Measurements from ENCODE around the gene FGF14.

The FGF14 gene

DNA sequence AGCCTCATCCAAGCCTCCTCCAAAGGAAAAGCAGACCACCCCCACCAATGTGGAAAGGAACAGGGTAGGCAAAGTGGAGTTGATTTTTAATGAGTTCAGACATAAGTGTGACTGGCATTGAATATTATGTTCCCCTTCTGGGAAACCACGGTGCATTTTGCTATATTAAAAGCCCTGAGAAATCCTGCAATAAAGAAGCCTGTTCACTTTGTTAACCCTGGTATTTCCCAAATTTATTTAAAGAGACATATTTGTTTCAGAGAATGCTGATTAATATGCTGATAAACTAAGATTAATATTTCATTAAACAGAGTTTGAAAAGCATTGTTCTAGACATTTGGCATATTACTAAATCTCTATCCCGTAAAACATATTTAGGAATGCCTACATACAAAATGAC, 151.4 kb downstream of the FGF14 start:
- no peak for DNase-seq (ENCODE audit: low spot score)

GRCh38 chr13:102244607-102245227, 157.1 kb downstream of the FGF14 start:
- DNase-seq (ENCODE audit: low spot score) = no peak

DNA sequence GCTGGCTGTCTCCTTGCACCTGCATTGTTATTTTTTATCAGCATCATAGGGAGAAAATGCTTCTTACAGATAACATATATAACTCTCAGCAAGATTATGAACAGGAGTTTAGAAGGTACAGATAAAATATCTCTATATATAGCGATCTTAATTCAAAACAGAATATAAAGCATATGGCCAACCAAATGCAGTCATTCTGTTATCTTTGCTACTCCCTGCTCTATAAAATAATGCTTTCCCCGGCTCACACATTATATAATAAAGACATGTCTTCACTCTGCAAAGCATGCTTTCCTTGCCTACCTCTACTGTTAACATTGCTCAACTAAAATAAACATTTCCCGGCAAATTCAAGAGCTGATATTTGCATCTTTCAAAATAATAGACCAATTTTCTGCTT, 161.7 kb downstream of the FGF14 start:
- no peak for DNase-seq (ENCODE audit: low spot score)

DNA sequence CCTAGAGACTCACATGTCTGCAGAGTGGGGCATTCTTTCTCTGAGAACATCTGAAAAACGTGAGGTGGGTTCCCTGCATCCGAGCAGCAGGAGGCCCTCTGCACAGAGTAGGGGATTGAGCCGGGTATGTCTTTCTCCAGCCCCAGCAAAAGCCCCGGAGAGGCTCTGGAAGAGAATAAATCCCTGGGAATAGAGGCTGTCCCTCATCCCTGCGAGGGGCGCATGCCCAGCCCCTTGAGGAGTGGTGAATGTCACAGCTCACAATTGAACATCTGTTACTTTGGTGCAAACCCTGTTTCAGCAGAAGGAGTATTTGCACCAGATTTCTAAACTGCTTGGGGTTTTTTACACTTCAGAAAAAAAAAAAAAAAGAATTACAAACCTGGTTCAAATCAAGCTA, 164.6 kb downstream of the FGF14 start:
- DNase-seq (ENCODE audit: low spot score) = no peak

DNA sequence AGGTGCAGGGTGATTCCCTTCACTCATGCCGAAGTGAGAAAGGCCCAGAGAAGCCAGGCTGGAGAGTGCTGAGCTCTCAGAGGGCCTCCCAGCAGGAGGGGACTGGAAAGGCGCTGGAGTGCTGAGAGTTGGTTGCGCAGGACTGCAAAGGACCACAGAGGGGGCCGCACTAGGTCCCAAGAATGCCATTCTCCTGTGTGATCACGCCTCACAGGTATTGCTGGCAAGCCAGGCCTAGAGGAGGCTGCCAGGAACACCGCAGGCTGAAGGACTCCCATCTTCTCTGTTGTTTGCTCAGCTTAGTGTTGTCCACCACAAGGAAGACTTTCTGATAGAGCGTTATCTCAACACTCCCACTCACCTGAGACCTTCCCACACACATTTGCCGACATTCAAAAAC, 165.0 kb downstream of the FGF14 start:
- no peak for DNase-seq (ENCODE audit: low spot score)

GRCh38 chr13:102236341-102236740, 165.5 kb downstream of the FGF14 start:
- no peak for DNase-seq (ENCODE audit: low spot score)

- no peak for DNase-seq (ENCODE audit: low spot score)
Observed at GRCh38 chr13:102235689-102236088, 166.2 kb downstream of the FGF14 start.

- peak; percentile 51 for DNase-seq (ENCODE audit: low spot score)
Observed at GRCh38 chr13:102234618-102235017, 167.2 kb downstream of the FGF14 start.

DNA sequence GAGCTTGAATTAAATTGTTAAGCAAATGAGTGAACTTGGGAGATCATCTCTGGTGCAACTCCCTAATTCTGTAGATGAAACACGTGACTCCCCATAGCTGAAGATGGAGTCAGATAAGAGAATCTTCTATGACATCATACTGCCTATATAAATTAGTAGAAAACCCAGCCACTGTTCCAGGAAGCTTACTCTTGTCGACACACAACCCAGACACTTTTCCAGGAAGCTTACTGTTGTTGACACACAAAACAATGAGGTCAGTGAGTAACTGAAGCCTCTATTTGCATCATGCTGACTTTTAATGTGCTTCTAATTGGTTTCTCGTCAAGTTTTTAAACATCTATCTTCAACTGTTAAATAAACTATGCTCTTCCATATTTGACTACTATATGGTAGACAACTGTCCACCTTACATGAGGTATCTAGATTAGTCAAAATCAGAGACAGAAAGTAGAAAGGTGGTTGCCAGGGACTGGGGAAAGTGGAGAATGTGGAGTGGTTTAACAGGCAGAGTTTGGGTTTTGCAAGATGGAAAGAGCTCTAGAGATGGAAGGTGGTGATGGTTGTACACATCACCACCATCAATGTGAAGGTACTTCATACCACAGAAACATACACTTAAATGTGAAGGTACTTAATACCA, 168.2 kb downstream of the FGF14 start:
- no peak for DNase-seq (ENCODE audit: low spot score)

DNA sequence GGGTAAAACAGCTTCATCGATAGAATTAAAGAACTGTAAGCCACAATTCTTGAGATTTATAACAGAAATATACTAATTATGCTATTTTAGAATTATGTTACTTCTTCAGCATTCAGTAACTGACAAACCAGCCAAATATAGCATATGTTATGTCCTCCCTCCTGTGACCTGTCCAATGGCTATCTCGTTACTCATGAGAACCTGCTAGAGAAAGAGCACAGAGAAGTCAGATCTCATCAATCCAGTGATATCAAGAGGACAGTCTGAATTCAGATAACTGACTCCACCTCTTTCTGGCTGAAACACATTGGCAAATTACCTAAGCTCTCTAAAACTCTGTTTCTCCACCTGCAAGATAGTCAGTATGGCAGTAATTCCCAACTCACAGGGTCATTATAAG, 170.4 kb downstream of the FGF14 start:
- no peak for DNase-seq (ENCODE audit: low spot score)

GRCh38 chr13:102227741-102228140, 174.1 kb downstream of the FGF14 start:
- DNase-seq (ENCODE audit: low spot score) = no peak

DNA sequence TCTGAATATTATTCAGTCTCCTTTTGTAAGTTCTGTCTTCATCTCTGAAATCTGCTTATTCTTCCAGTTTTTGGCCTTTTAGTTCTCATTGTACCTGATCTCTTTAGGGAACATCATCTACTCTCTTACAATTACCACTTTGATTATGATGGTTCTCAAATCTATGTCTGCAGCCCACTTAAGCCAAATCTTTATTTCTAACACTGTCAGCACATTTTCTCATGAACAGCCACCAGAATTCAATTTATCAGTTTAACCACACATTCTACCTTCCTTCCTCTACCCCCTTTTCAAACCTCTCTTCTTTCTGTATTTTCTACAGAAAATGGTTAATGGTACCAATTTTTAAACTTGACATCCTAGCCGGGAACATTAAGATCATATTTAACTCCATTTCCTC, 175.3 kb downstream of the FGF14 start:
- DNase-seq (ENCODE audit: low spot score) = no peak

DNA sequence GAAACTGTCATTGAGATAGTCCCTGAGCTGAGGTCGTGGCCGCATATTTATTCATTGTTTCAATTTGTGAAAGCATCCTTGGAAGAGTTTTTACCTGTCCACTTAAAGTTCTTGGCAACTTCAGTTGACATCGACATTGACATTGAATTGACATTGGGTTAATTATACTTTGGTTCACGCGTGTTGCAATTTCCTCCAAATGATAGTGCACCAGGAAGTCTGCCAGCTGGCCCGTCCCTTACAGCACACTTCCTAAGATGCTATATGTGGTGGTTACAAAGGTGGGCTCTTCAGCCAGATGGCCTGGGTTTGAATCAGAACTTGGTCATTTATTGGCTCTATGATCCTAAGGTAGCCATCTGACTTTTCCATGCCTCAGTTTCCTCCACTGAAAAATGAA, 176.0 kb downstream of the FGF14 start:
- DNase-seq (ENCODE audit: low spot score) = no peak

GRCh38 chr13:102220681-102221228, 181.1 kb downstream of the FGF14 start:
- no peak for DNase-seq (ENCODE audit: low spot score)

GRCh38 chr13:102214956-102215355, 186.9 kb downstream of the FGF14 start:
- DNase-seq (ENCODE audit: low spot score) = no peak

GRCh38 chr13:102212729-102213128, 189.1 kb downstream of the FGF14 start:
- DNase-seq (ENCODE audit: low spot score) = no peak

DNA sequence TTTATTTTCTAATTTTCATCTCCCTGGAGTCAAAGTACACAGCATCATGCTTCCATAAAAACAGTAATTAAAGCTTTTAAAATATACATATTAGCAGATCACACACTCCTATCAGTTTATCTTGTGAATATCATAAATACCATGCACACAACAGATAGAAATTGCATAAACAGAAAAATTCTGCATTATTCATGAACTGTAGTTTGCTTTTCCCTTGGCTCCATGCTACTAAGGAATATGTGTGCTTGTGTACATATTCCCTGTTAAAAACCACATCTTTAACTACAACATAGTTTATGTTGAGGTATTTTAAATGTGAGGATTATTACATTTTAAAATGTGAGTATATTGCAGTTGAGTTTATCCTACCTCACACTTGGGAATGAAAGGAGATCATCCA, 193.5 kb downstream of the FGF14 start:
- DNase-seq (ENCODE audit: low spot score) = no peak

DNA sequence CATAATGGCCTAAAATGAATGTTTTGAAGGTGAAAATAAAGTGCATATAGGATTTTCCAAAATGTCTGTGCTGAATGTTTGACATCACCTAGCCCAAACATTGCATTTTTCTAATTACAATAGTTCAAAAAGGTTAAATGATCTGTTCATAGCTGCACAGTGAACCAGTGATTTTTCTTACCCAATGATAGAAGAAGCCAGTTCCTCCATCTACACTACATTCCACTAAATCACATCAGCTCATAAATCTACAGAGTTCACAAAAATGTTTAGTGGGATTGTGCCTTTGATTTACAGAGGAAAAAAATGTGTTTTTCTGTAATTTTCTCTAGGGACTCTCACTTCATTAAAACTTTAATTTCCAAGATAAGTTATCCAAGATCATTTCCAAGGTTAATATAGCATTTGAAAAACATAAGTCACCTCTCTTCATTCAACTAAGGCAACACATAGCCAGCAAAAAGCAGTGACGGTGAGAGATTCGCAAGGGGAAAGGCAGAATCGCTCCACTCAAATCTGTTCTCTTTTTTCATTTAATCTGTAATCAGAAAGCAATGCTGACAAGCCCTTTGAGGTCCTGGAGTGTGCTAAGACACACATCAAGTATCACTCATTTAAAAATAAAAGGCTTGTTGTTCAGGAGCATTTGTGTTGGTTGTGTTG, 194.0 kb downstream of the FGF14 start:
- no peak for DNase-seq (ENCODE audit: low spot score)

DNA sequence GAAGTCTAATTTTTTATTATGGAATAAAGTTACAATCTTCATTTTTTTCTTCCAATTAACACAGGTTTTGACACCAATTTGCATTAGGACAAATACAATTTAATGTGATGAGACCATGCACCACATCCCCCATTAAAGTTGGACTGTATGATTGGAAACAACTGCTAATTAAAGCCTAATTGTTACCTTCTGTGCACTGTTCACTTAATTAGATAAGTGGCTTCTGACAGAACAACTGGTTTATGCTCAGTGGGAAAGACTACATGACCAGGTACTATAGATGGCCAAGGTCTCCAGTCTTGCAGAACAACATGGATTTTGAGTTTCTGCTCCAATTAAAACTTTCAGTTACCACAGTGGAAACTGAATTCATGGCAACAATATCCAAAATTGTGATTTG, 198.1 kb downstream of the FGF14 start:
- no peak for DNase-seq (ENCODE audit: low spot score)

GRCh38 chr13:102198418-102199311, 203.2 kb downstream of the FGF14 start:
- no peak for DNase-seq (ENCODE audit: low spot score)

GRCh38 chr13:102197193-102197592, 204.7 kb downstream of the FGF14 start:
- DNase-seq (ENCODE audit: low spot score) = peak; percentile 38

Data from RKO (cell line).